Right lobe of liver (tissue), 6 donors: ENCODE data around the gene MLST8. TPM values are rescaled to one million over a fixed set of nuclear protein-coding genes. Genes with fewer than 3 reads are reported as not detected.
A peak's percentile ranks its signal among the peaks of the same experiment; 100 is the strongest.
"Not testable (repeated sequence)": the region's sequence is repeated elsewhere in the genome, so short reads cannot be mapped to it uniquely, and the experiment has no call there.

Experiments used
- ATAC-seq, 4 donors: fragments of 200-7000 bp; cut with Tn5 transposase; one replicate each; pipeline ENCODE4 v1.9.1; 2020; ENCODE audit warnings: mild to moderate bottlenecking in 4 of 4, moderate library complexity in 4 of 4
- DNase-seq, 3 donors: peaks; one replicate each; pipeline ENCODE4 v3.0.0-alpha.2; 2020
- H3K27ac ChIP-seq, 3 donors: fragments of 200-600 bp; one replicate each; pipeline ENCODE4 v1.8.0; 2022
- H3K27me3 ChIP-seq, 2 donors: fragments of 200-600 bp; one replicate each; pipeline ENCODE4 v1.8.0; 2022
- H3K36me3 ChIP-seq, 4 donors: fragments of 200-600 bp; sonication (generic) in 1 of 4; one replicate each; pipeline versions ENCODE4 v1.5.1 to v1.8.0; 2017 to 2022; ENCODE audit warnings: control low read depth in 1 of 4
- H3K4me1 ChIP-seq, 4 donors: fragments of 200-600 bp; sonication (generic) in 1 of 4; one replicate each; pipeline versions ENCODE4 v1.5.1 to v1.8.0; 2017 to 2022; ENCODE audit warnings: control low read depth in 1 of 4
- H3K4me3 ChIP-seq, 3 donors: fragments of 200-600 bp; one replicate each; pipeline ENCODE4 v1.8.0; 2022
- H3K9me3 ChIP-seq, 4 donors: fragments of 200-600 bp; sonication (generic) in 1 of 4; one replicate each; pipeline versions ENCODE4 v1.5.1 to v1.8.0; 2017 to 2022; ENCODE audit warnings: control low read depth in 1 of 4
- POLR2A ChIP-seq: fragments of 450-650 bp; IDR thresholded peaks from one replicate; pipeline ENCODE4 v1.6.1; 2017; ENCODE audit warnings: antibody characterized with exemption, mild to moderate bottlenecking
- WGBS: methylation state at CpG from one replicate; pipeline ENCODE4 v1.1.6; 2018; ENCODE audit warnings: low coverage, low lambda C conversion rate; ENCODE audit not compliant: insufficient coverage; ENCODE audit errors: missing lambda C conversion rate; 5-methylcytosine and 5-hydroxymethylcytosine counted together
- intact Hi-C, 2 donors: fragments of 100-400 bp; cut with DNase I; formaldehyde crosslinking; loops; one replicate each; pipeline versions ENCODE4 v1.11.2 to v1.14.1; 2022
- total RNA-seq, 6 experiments: library from RNA; depleted of rRNA in 2 of 6; stranded (reverse); fragments of >200 nt in 2 of 6; fragmentation: NEBNext Ultra II Directional in 3 of 6; extraction: Animal tissue kit (Norgen Biotek cat#: 25700) in 3 of 6; gene quantifications; one replicate each; pipeline versions ENCODE4 v1.1.0 to v1.2.4, GENCODE V29; 2016 to 2023
- TF ChIP-seq, protein P1 (sequence below), 4 donors: fragments of 200-600 bp in 3 of 4; fragments of 450-650 bp in 1 of 4; IDR thresholded peaks; one replicate each; pipeline versions ENCODE4 v1.5.1 to v1.8.0; 2016 to 2022; ENCODE audit warnings: antibody characterized with exemption in 4 of 4, mild to moderate bottlenecking in 2 of 4
- donor health status: DM: no; HTN: yes; CAD: no.
- donor health status: DM: no; HTN: no; CAD: no.
- donor health status: DM: no; HTN: no; CAD: no.
- donor health status: DM: no; HTN: yes; CAD: no.
- donor health status: DM: no; HTN: yes; CAD: no.

MLST8 gene
- total RNA-seq, 6 experiments from 2014 or later, result 13.1 to 51.0 (median 17.5) TPM

DNA sequence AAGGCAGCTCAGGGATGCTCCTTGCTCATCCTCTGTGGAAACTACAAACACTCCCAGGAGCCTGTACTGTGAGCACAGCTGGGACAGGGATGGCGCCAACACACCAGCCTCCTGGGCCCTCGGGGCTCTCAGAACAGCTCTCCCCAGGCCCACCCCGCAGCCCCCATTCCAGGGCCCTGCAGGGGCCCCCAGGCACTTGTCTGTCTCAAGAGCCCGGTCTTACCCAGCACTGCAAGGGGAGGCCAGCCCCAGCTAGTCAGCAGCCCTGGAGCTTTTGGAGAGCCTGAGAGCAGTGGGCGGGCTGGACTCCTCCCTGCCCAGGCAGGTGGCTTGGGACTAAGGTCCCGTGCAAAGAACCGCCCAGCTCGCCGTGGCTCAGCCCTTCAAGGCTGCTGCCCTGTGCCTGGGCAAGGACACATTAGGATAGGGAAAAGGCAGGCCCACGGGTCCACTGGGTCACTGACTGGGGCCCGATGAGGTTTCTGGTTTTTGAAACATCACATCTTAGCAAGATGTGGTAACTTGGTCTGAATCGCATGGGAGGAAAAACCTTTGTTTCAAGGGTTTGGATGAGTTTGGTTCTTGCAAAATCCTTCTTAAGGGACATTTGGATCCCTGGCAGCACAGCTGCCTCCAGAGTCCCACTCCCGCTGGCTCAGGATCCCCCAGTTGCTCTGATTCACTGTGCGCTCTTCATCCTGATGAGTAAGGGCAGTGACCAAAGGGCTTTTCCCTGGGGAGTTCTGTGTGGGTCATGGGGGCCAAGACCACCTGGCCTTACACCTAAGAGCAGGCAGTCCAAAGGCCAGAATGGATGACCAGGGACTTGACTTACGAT, 33.8 kb downstream of the MLST8 start:
- ATAC-seq (peak; percentile 13 to 33 (median 16)), DNase-seq (no peak)
- 67% methylated on average over 1 of the region's 15 CpGs for WGBS
- H3K27me3 ChIP-seq, result no peaks in the 10 kb centered on the region
- no peaks in the 10 kb centered on the region for H3K9me3 ChIP-seq
- TF ChIP-seq POLR2A, result no peak
- TF ChIP-seq, protein P1, sequence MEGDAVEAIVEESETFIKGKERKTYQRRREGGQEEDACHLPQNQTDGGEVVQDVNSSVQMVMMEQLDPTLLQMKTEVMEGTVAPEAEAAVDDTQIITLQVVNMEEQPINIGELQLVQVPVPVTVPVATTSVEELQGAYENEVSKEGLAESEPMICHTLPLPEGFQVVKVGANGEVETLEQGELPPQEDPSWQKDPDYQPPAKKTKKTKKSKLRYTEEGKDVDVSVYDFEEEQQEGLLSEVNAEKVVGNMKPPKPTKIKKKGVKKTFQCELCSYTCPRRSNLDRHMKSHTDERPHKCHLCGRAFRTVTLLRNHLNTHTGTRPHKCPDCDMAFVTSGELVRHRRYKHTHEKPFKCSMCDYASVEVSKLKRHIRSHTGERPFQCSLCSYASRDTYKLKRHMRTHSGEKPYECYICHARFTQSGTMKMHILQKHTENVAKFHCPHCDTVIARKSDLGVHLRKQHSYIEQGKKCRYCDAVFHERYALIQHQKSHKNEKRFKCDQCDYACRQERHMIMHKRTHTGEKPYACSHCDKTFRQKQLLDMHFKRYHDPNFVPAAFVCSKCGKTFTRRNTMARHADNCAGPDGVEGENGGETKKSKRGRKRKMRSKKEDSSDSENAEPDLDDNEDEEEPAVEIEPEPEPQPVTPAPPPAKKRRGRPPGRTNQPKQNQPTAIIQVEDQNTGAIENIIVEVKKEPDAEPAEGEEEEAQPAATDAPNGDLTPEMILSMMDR (IDR thresholded peaks at IDR 0.05), result no peak
- peaks cover 0 to 17% (median 0%) of the 10 kb centered on the region in 4 donors for H3K4me1 ChIP-seq
- peaks cover 0 to 37% (median 17%) of the 10 kb centered on the region in 4 donors for H3K36me3 ChIP-seq
- H3K27ac ChIP-seq, result no peak overlapping the region
- intact Hi-C loops, result no loop called here
- H3K4me3 ChIP-seq, result no peak overlapping the region

DNA sequence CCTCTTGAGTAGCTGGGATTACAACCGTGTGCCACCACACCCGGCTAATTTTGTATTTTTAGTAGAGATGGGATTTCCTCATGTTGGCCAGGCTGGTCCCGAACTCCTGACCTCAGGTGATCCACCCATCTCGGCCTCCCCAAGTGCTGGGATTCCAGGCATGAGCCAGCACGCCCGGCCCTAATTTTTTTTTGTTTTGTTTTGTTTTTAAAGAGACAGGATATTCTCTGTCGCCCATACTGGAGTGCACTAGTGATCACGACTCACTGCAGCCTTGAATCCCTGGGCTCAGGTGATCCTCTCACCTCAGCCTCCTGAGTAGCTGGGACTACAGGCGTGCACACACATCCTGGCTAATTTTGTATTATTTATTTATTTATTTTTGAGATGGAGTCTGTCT, 35.1 kb downstream of the MLST8 start:
- H3K27me3 ChIP-seq, H3K4me3 ChIP-seq, H3K27ac ChIP-seq, ATAC-seq, DNase-seq, intact Hi-C loops, H3K9me3 ChIP-seq: not testable (repeated sequence)
- Histone ChIP-seq H3K36me3 (peaks cover 0 to 37% (median 19%) of the 10 kb centered on the region in 4 donors), H3K4me1 (peaks cover 0 to 17% (median 0%) of the 10 kb centered on the region in 4 donors)
- 86% methylated on average over 5 of the region's 9 CpGs for WGBS

DNA sequence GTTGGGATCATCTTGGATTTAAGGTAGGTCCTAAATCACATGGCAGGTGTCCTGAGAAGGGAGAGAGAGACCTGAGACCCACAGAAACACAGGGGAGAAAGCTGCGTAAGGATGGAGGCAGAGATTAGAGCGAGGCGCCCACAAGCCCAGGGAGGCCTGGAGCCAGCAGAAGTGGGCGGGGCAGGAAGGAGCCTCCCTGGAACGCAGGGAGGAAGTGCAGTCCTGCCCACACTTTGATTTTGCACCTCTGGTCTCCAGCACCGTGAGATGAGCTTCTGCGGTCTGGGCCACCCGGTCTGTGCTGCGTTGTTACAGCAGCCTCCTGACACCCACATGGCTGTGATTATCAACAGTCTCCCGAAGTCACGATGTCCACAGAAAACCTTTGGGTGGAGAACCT, 37.3 kb downstream of the MLST8 start:
- DNase-seq, result no peak
- 83% methylated on average over 6 of the region's 11 CpGs for WGBS
- TF ChIP-seq POLR2A, result no peak
- TF ChIP-seq, protein P1 (IDR thresholded peaks at IDR 0.05), result no peak
- H3K27me3 ChIP-seq, result no peaks in the 10 kb centered on the region
- intact Hi-C loops, result no loop called here
- H3K27ac ChIP-seq, result no peak overlapping the region
- no peaks in the 10 kb centered on the region for H3K9me3 ChIP-seq
- peaks cover 0 to 2% (median 0%) of the 10 kb centered on the region in 4 donors for H3K4me1 ChIP-seq
- ATAC-seq, result no peak
- peaks cover 0 to 50% (median 18%) of the 10 kb centered on the region in 4 donors for H3K36me3 ChIP-seq
- H3K4me3 ChIP-seq, result no peak overlapping the region

DNA sequence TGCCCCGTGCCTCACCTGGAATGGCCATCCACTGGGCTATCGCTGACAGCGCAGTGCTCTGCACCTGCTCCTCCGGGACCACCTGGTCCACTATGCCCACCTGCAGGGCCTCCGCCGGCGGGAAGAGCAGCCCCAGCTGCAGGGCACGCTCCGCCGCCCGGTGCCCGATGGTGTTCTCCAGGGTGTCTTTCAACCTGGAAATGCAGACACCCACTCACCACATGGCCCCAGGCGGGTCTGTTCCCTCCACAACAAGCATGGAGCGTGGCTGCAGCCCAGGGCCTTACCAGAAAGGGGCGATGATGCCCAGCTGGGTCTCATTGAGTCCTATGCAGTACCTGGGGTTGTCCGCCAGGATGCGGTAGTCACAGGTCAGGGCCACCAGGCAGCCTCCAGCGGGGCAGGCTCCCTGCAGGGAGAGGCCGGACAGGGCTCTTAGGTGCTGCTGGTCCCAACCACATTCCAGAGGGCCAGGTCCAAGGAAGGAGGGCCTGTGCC, 37.8 kb downstream of the MLST8 start:
- Histone ChIP-seq H3K4me1 (no peaks in the 10 kb centered on the region), H3K9me3 (no peaks in the 10 kb centered on the region), H3K27ac (no peak overlapping the region), H3K4me3 (no peak overlapping the region), H3K27me3 (no peaks in the 10 kb centered on the region), H3K36me3 (peaks cover 0 to 50% (median 18%) of the 10 kb centered on the region in 4 donors)
- ATAC-seq (no peak), DNase-seq (no peak)
- no peak for TF ChIP-seq POLR2A
- TF ChIP-seq, protein P1 (IDR thresholded peaks at IDR 0.05), result no peak
- no CpG with 5 or more reads among the region's 19 CpGs for WGBS
- intact Hi-C loops, result no loop called here

DNA sequence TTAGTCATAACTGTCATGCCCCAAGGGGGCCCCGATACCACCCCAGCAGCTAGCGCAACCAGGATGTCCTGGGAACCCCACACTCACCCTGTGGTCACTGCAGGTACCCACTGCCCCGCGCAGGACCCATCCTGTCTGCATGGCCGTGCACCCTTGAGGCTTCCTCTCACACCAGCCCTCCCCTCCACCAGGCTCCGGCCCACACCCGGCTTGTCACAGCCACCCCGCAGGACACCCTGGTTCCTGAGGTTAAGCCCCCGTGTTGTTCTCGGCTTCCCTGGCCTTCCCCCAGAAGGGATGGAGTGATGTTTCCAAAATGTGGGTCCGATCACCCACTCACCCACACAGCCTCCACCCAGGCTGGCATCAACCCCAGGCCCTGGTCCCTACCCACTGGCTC, 38.5 kb downstream of the MLST8 start:
- ATAC-seq (no peak), DNase-seq (no peak)
- H3K4me3 ChIP-seq, result no peak overlapping the region
- WGBS, result 86% methylated on average over 8 of the region's 11 CpGs
- H3K36me3 ChIP-seq, result peaks cover 0 to 50% (median 18%) of the 10 kb centered on the region in 4 donors
- intact Hi-C loops, result no loop called here
- TF ChIP-seq, protein P1 (IDR thresholded peaks at IDR 0.05), result no peak
- TF ChIP-seq POLR2A, result no peak
- H3K4me1 ChIP-seq, result peaks cover 0 to 5% (median 2%) of the 10 kb centered on the region in 4 donors
- H3K27ac ChIP-seq, result no peak overlapping the region
- no peaks in the 10 kb centered on the region for H3K27me3 ChIP-seq
- no peaks in the 10 kb centered on the region for H3K9me3 ChIP-seq
